C4-2B (cell line): ENCODE data around the gene NDP.

Source experiments
- ZFX ChIP-seq: fragments of 450-650 bp; IDR thresholded peaks from 2 replicates; pipeline ENCODE4 v1.6.1; 2017
- TF ChIP-seq, protein P1 (sequence below): fragments of 450-650 bp; conservative IDR thresholded peaks from 2 replicates; pipeline ENCODE4 v1.5.1; 2017; ENCODE audit warnings: mild to moderate bottlenecking

DNA sequence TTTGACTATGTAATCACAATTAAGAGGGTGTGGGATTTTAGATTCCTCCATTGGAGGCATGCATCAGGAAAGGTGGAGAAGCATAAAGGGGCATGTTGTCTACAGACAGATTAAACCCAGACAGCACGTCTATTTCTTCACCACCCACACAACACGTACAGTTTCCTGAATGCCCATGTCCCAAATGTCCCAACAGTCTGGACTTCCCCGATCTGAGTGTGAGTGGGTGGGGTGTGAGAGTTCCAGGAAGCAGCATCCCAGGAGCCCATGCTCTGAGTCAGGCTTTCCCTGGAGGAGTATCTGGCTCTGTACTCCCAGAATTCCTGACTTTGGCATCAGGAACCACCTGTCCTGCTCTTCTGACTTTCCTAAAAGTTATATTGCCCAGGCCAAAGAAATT, 30.8 kb upstream of the NDP start:
- TF ChIP-seq, protein P1, sequence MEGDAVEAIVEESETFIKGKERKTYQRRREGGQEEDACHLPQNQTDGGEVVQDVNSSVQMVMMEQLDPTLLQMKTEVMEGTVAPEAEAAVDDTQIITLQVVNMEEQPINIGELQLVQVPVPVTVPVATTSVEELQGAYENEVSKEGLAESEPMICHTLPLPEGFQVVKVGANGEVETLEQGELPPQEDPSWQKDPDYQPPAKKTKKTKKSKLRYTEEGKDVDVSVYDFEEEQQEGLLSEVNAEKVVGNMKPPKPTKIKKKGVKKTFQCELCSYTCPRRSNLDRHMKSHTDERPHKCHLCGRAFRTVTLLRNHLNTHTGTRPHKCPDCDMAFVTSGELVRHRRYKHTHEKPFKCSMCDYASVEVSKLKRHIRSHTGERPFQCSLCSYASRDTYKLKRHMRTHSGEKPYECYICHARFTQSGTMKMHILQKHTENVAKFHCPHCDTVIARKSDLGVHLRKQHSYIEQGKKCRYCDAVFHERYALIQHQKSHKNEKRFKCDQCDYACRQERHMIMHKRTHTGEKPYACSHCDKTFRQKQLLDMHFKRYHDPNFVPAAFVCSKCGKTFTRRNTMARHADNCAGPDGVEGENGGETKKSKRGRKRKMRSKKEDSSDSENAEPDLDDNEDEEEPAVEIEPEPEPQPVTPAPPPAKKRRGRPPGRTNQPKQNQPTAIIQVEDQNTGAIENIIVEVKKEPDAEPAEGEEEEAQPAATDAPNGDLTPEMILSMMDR: no peak
- TF ChIP-seq ZFX: no peak
